GM19452 (cell line): ENCODE results near the gene NCDN.

Experiments used
- ATAC-seq: cut with Tn5 transposase; IDR thresholded peaks from one replicate; pipeline ENCODE4 v1.9.1; 2021; ENCODE audit not compliant: unreplicated experiment

NCDN gene

GRCh38 chr1:35557611-35558373 lies at the start of gene NCDN:
Gene NCDN (plus strand): TSS chr1:35557799. CDS start chr1:35558191, 392 bp downstream.
- ATAC-seq = peak; percentile 80

- ATAC-seq = no peak
Measured at GRCh38 chr1:35507947-35508346, 49.7 kb upstream of the NCDN start.

- ATAC-seq = no peak
Measured at GRCh38 chr1:35509558-35509957, 48.0 kb upstream of the NCDN start.

- ATAC-seq = no peak
Measured at GRCh38 chr1:35511305-35511704, 46.3 kb upstream of the NCDN start.

GRCh38 chr1:35518183-35518582 lies 39.4 kb upstream of the NCDN start:
- no peak for ATAC-seq

GRCh38 chr1:35519432-35519831 lies 38.2 kb upstream of the NCDN start:
- ATAC-seq = no peak

- no peak for ATAC-seq
Measured at GRCh38 chr1:35524106-35524505, 33.5 kb upstream of the NCDN start.

- ATAC-seq = no peak
Measured at GRCh38 chr1:35530168-35530567, 27.4 kb upstream of the NCDN start.

- ATAC-seq = no peak
Measured at GRCh38 chr1:35530946-35531345, 26.7 kb upstream of the NCDN start.

GRCh38 chr1:35531368-35531767 lies 26.2 kb upstream of the NCDN start:
- no peak for ATAC-seq

- ATAC-seq = no peak
Measured at GRCh38 chr1:35532497-35533223, 24.9 kb upstream of the NCDN start.

GRCh38 chr1:35533586-35533985 lies 24.0 kb upstream of the NCDN start:
- no peak for ATAC-seq

- no peak for ATAC-seq
Measured at GRCh38 chr1:35535243-35535642, 22.4 kb upstream of the NCDN start.

- ATAC-seq = no peak
Measured at GRCh38 chr1:35536556-35537162, 20.9 kb upstream of the NCDN start.

GRCh38 chr1:35537806-35538205 lies 19.8 kb upstream of the NCDN start:
- ATAC-seq = no peak

GRCh38 chr1:35539073-35539823 lies 18.4 kb upstream of the NCDN start:
- ATAC-seq = peak; percentile 52

GRCh38 chr1:35539824-35540261 lies 17.8 kb upstream of the NCDN start:
- ATAC-seq = peak; percentile 44

- no peak for ATAC-seq
Measured at GRCh38 chr1:35544976-35545375, 12.6 kb upstream of the NCDN start.

- no peak for ATAC-seq
Measured at GRCh38 chr1:35546614-35547013, 11.0 kb upstream of the NCDN start.

- ATAC-seq = no peak
Measured at GRCh38 chr1:35553851-35554250, 3.7 kb upstream of the NCDN start.
